ENCODE results near the gene DBNDD1.

DBNDD1 gene

DNA sequence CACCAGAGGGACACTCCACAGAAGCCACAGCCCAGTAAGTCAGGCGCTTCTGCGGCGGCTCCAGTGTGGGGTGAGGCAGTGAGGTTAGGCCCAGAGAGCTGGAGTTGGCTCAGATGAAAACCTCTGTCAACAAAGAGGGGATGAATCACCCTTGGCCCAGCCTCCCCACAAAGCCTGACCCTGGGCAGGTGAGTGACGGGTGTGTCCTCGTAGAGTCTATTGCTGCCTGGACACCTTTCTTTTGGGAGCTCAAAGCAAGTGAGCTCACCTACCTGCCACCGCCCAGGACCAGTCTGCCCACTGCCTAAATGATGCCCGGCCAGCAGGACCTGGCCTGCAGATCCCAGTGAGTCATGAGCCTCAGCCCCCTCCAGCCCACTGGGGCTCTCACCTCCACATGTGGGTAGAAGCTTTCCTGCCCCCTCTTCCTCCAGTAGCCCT, 24.9 kb upstream of the DBNDD1 start:
- peaks cover 3% of the 10 kb centered on the region for H3K36me3 Mint-ChIP-seq (ENCODE audit: low read depth)
- no peak overlapping the region for H3K4me3 Mint-ChIP-seq
- no peak overlapping the region for H3K27ac Mint-ChIP-seq
- H3K27me3 Mint-ChIP-seq, result peaks cover 18% of the 10 kb centered on the region
- no peaks in the 10 kb centered on the region for H3K9me3 Mint-ChIP-seq
- H3K4me1 Mint-ChIP-seq (ENCODE audit: low read depth), result peaks cover 11% of the 10 kb centered on the region

DNA sequence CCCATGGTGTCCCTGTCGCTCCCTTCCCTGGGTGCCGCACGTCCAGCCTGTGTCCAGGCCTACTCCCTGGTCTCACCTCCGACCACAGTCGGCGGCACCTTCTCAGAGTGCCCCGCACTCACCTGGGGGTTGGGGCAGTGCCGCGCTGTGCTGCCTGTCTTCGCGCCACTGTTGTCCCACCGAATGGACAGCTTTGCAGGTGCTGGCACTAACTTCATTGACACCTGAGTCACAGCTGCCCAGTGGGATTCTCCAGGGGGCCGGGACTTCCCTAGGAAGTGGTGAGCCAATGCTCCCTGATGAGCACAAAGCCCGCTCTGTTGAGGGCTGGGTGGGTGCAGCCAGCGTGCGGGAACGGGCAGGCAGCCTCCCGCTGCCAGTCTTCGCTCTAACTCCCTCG, 24.3 kb upstream of the DBNDD1 start:
- H3K27ac Mint-ChIP-seq, result no peak overlapping the region
- H3K9me3 Mint-ChIP-seq, result no peaks in the 10 kb centered on the region
- peaks cover 3% of the 10 kb centered on the region for H3K36me3 Mint-ChIP-seq (ENCODE audit: low read depth)
- H3K4me1 Mint-ChIP-seq (ENCODE audit: low read depth), result peaks cover 11% of the 10 kb centered on the region
- no peak overlapping the region for H3K4me3 Mint-ChIP-seq
- peaks cover 18% of the 10 kb centered on the region for H3K27me3 Mint-ChIP-seq

- Mint-ChIP-seq H3K27ac (no peak overlapping the region), H3K9me3 (no peaks in the 10 kb centered on the region), H3K36me3 (ENCODE audit: low read depth) (peaks cover 3% of the 10 kb centered on the region), H3K4me1 (ENCODE audit: low read depth) (peaks cover 6% of the 10 kb centered on the region), H3K27me3 (peaks cover 14% of the 10 kb centered on the region), H3K4me3 (no peak overlapping the region)
Observed at GRCh38 chr16:90042946-90043514, 23.8 kb upstream of the DBNDD1 start.

DNA sequence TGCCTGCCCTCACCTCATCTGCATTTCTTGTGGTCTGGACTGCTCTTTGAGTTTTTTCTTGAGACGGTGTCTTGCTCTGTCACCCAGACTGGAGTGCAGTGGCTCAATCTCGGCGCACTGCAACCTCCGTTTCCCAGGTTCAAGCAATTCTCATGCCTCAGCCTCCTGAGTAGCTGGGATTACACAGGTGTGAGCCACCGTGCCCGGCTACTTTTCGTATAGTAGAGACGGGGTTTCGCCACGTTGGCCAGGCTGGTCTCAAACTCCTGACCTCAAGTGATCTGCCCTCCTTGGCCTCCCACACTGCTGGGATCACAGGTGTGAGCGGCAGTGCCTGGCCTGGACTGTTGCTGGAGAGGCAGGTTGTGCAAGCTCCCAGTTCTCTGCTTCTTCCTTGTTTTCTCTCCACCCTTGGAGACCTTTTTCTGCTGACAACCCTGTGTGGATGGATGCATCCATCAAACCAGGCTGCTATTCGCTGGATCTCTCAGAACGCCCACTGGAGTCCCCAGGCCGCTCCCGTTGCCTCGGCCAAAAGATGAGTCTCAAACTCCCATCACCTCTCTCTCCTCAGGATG, 22.7 kb upstream of the DBNDD1 start:
- H3K4me1 Mint-ChIP-seq (ENCODE audit: low read depth), result peaks cover 5% of the 10 kb centered on the region
- no peak overlapping the region for H3K4me3 Mint-ChIP-seq
- H3K27ac Mint-ChIP-seq, result no peak overlapping the region
- H3K36me3 Mint-ChIP-seq (ENCODE audit: low read depth), result peaks cover 5% of the 10 kb centered on the region
- peaks cover 14% of the 10 kb centered on the region for H3K27me3 Mint-ChIP-seq
- H3K9me3 Mint-ChIP-seq, result no peaks in the 10 kb centered on the region

DNA sequence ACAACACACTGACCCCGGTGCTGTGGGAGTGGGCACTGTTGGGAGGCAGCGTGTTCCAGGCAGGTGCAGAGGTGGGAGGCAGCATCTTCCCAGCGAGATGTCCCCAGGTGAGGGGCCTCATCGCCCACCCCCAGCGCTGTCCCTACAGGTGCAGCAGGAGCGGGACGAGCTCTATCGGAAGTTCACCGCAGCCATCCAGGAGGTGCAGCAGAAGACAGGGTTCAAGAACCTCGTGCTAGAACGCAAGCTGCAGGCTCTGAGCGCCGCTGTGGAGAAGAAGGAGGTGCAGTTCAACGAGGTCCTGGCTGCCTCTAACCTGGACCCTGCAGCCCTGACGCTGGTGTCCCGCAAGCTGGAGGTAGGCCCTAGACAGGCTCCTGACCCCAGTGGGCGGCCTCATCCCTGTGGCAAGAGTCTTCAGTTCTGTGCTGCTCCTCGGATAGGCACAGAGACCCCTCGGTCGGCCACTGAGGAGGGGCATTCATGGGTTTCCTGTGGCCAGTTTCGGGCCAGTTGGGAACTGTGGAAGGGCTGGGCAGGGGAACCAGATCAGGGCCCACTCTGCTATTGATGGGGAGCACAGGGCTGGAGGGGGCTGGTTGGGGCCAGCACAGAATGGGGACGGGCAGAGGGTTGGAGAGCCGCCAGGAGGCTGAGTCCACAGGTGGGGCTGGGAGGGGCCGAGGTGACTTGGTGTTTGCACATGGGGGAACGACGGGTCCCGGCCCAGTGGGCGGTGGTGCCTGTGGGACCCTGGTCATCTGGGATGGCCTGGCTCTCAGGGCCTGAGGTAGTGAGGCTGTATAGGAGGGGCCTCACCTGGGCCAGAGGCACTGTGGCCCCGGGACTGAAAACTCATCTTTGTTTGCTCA, 21.1 kb upstream of the DBNDD1 start:
- Mint-ChIP-seq H3K36me3 (ENCODE audit: low read depth) (peaks cover 15% of the 10 kb centered on the region), H3K4me1 (ENCODE audit: low read depth) (no peaks in the 10 kb centered on the region), H3K9me3 (no peaks in the 10 kb centered on the region), H3K27me3 (peaks cover 2% of the 10 kb centered on the region), H3K27ac (no peak overlapping the region), H3K4me3 (no peak overlapping the region)

DNA sequence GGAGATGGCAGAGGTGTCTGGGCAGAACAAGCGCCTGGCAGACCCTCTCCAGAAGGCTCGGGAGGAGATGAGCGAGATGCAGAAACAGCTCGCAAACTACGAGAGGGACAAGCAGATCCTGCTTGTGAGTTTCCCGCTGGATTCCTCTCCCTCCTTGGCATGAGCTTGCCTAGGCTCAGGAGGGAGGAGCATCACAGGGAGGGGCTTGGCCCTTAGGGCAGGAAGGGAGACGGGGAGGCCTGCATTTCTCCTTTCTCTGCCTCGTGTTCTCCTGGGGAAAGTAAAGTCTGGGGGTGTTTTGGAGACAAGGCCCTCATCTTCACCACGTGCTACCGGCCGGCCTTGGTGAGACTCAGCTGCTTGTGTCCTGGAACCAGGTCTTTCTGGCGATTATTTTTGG, 18.0 kb upstream of the DBNDD1 start:
- no peaks in the 10 kb centered on the region for H3K9me3 Mint-ChIP-seq
- no peak overlapping the region for H3K27ac Mint-ChIP-seq
- no peak overlapping the region for H3K4me3 Mint-ChIP-seq
- H3K36me3 Mint-ChIP-seq (ENCODE audit: low read depth), result peaks cover 12% of the 10 kb centered on the region
- no peaks in the 10 kb centered on the region for H3K4me1 Mint-ChIP-seq (ENCODE audit: low read depth)
- no peaks in the 10 kb centered on the region for H3K27me3 Mint-ChIP-seq

- Mint-ChIP-seq H3K36me3 (ENCODE audit: low read depth) (peaks cover 19% of the 10 kb centered on the region), H3K27ac (no peak overlapping the region), H3K4me1 (ENCODE audit: low read depth) (peaks cover 6% of the 10 kb centered on the region), H3K4me3 (no peak overlapping the region), H3K9me3 (peaks cover 6% of the 10 kb centered on the region), H3K27me3 (no peaks in the 10 kb centered on the region)
Observed at GRCh38 chr16:90035902-90036301, 16.6 kb upstream of the DBNDD1 start.

DNA sequence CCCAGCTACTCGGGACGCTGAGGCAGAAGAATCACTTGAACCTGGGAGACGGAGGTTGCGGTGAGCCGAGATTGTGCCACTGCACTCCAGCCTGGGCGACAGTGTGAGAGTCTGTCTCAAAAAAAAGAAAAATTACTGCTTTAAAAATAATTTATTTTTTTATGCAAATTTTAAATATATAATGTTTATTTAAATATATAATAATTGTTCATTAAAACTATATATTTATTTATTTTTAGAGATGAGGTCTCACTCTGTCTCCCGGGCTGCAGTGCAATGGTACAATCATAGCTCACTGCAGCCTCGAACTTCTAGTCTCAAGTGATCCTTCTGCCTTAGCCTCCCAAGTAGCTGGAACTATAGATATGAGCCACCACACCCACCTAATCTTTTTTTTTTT, 15.2 kb upstream of the DBNDD1 start:
- no peaks in the 10 kb centered on the region for H3K27me3 Mint-ChIP-seq
- peaks cover 6% of the 10 kb centered on the region for H3K4me1 Mint-ChIP-seq (ENCODE audit: low read depth)
- H3K27ac Mint-ChIP-seq, result no peak overlapping the region
- no peak overlapping the region for H3K4me3 Mint-ChIP-seq
- peaks cover 19% of the 10 kb centered on the region for H3K36me3 Mint-ChIP-seq (ENCODE audit: low read depth)
- peaks cover 6% of the 10 kb centered on the region for H3K9me3 Mint-ChIP-seq

GRCh38 chr16:90033387-90033786, 14.1 kb upstream of the DBNDD1 start:
- peaks cover 6% of the 10 kb centered on the region for H3K4me1 Mint-ChIP-seq (ENCODE audit: low read depth)
- peaks cover 19% of the 10 kb centered on the region for H3K36me3 Mint-ChIP-seq (ENCODE audit: low read depth)
- H3K9me3 Mint-ChIP-seq, result peaks cover 6% of the 10 kb centered on the region
- no peak overlapping the region for H3K27ac Mint-ChIP-seq
- no peaks in the 10 kb centered on the region for H3K27me3 Mint-ChIP-seq
- no peak overlapping the region for H3K4me3 Mint-ChIP-seq

DNA sequence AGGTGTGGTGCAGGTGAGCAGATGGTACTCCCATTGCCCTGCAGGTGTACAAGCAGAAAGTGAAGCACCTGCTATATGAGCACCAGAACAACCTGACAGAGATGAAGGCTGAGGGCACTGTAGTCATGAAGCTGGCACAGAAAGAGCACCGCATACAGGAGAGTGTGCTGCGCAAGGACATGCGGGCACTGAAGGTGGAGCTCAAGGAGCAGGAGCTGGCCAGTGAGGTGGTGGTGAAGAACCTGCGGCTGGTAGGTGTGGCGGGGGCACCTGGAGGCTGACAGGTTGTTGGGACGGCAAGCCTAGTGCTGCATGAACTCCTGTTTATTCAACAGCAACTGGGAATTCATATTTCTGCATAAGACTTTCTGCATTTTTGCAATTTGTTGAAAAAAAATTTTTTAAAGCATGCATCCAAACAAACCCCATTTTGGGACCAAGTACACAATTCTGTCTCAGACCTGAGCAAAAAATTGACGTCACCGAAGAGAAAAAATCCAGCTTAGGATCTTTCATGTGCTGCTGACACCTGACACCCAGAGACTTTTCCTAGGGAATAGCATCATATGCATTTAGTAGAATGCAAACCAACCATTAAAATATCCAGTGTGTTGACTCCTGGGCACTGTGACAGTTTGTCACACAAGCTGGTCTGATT, 13.5 kb upstream of the DBNDD1 start:
- Mint-ChIP-seq H3K36me3 (ENCODE audit: low read depth) (peaks cover 19% of the 10 kb centered on the region), H3K4me3 (peak overlapping the region; percentile 60), H3K9me3 (peaks cover 6% of the 10 kb centered on the region), H3K27me3 (no peaks in the 10 kb centered on the region), H3K27ac (peak overlapping the region; percentile 86), H3K4me1 (ENCODE audit: low read depth) (peaks cover 6% of the 10 kb centered on the region)

DNA sequence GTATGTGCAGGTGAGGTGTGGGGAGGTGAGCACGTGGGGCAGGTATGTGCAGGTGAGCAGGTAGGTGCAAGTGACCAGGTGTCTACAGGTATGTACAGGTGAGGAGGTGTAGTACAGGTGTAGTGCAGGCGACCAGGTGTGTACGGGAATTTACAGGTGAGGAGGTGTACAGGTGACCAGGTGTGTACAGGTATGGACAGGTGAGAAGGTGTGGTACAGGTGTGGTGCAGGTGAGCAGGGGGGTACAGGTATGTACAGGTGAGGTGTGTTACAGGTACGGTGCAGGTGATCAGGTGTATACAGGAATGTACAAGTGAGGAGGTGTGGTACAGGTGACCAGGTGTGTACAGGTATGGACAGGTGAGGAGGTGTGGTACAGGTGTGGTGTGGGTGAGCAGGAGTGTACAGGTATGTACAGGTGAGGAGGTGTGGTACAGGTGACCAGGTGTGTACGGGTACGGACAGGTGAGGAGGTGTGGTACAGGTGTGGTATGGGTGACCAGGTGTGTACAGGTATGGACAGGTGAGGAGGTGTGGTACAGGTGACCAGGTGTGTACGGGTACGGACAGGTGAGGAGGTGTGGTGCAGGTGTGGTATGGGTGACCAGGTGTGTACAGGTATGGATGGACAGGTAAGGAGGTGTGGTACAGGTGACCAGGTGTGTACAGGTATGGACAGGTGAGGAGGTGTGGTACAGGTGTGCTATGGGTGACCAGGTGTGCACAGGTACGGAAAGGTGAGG, 12.8 kb upstream of the DBNDD1 start:
- peak overlapping the region; percentile 86 for H3K27ac Mint-ChIP-seq
- H3K9me3 Mint-ChIP-seq, result peaks cover 6% of the 10 kb centered on the region
- no peaks in the 10 kb centered on the region for H3K27me3 Mint-ChIP-seq
- peak overlapping the region; percentile 60 for H3K4me3 Mint-ChIP-seq
- H3K36me3 Mint-ChIP-seq (ENCODE audit: low read depth), result peaks cover 19% of the 10 kb centered on the region
- peaks cover 6% of the 10 kb centered on the region for H3K4me1 Mint-ChIP-seq (ENCODE audit: low read depth)

DNA sequence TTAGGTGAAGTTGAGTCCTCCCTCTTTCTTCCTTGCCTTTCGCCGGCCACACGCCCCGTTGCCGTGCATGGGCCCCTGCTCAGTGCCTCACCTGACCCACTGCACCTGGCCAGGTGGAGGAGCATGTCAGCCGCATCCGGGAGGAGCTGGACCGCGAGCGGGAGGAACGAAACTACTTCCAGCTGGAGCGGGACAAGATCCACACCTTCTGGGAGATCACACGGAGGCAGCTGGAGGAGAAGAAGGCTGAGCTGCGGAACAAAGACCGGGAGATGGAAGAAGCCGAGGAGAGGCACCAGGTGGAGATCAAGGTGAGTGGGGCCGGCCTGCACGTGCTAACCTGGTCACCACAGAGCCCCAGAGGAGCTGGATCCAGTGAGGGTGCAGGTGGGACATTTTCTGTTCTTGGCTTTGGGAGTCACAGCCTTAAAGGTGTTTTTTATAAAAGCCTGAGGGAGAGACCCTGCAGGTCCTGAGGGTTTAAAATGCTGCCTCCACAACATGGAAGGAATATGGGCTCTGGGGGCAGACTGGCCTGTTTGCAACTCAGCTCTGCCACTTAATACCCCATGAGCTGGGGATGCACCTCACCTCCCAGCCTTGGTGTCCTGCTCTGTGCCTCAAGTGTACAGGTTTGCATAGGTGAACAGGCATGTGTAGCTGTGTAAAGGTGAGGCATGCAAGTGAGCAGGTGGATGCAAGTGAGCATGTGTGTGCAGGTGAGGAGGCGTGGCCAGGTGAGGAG, 12.1 kb upstream of the DBNDD1 start:
- Mint-ChIP-seq H3K36me3 (ENCODE audit: low read depth) (peaks cover 12% of the 10 kb centered on the region), H3K27ac (peak overlapping the region; percentile 86), H3K4me3 (peak overlapping the region; percentile 60)

DNA sequence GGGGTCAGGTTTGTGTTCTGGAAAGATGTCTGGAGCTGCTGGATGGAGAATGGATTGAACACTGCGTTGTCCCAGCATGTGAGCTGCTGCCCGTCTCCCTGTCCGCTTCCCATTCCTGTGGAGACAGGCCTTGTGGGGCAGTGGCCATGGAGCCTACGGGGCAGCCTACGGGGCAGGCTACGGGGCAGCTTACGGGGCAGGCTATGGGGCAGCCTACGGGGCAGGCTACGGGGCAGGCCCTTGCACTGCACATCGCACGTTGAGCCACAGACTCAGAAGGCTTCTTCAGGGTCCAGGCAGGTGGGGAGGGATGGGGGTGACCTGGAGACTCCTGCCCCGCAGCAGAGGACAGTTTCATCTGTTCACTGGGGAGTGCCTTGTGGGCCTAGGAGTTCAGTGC, 9.7 kb upstream of the DBNDD1 start:
- Mint-ChIP-seq H3K4me1 (ENCODE audit: low read depth) (peaks cover 13% of the 10 kb centered on the region), H3K27ac (no peak overlapping the region), H3K27me3 (no peaks in the 10 kb centered on the region), H3K9me3 (peaks cover 6% of the 10 kb centered on the region), H3K4me3 (no peak overlapping the region), H3K36me3 (ENCODE audit: low read depth) (peaks cover 8% of the 10 kb centered on the region)

More for the DNA sequence above, 12.1 kb upstream of the DBNDD1 start:
- H3K4me1 Mint-ChIP-seq (ENCODE audit: low read depth), result peaks cover 8% of the 10 kb centered on the region
- H3K9me3 Mint-ChIP-seq, result peaks cover 6% of the 10 kb centered on the region
- no peaks in the 10 kb centered on the region for H3K27me3 Mint-ChIP-seq

GRCh38 chr16:90027611-90028010, 8.4 kb upstream of the DBNDD1 start:
- no peak overlapping the region for H3K4me3 Mint-ChIP-seq
- H3K4me1 Mint-ChIP-seq (ENCODE audit: low read depth), result peaks cover 18% of the 10 kb centered on the region
- no peak overlapping the region for H3K27ac Mint-ChIP-seq
- no peaks in the 10 kb centered on the region for H3K27me3 Mint-ChIP-seq
- H3K36me3 Mint-ChIP-seq (ENCODE audit: low read depth), result peaks cover 8% of the 10 kb centered on the region
- peaks cover 6% of the 10 kb centered on the region for H3K9me3 Mint-ChIP-seq

Measured in stimulated activated naive CD8-positive, alpha-beta T cell treated with anti-CD3 and anti-CD28 coated beads, Interleukin-15, Interleukin-2, amounts not matched to agents 100 ng/mL and 50 ng/mL, for 24 hours (primary cell).